HG02588 (cell line): ENCODE measurements around the gene PPM1B.
"Not testable (repeated sequence)": the region's sequence is repeated elsewhere in the genome, so short reads cannot be mapped to it uniquely, and the experiment has no call there.

Source experiments
- ATAC-seq: cut with Tn5 transposase; IDR thresholded peaks from one replicate; pipeline ENCODE4 v1.9.1; 2021; ENCODE audit warnings: mild to moderate bottlenecking, moderate library complexity; ENCODE audit not compliant: unreplicated experiment

PPM1B gene

DNA sequence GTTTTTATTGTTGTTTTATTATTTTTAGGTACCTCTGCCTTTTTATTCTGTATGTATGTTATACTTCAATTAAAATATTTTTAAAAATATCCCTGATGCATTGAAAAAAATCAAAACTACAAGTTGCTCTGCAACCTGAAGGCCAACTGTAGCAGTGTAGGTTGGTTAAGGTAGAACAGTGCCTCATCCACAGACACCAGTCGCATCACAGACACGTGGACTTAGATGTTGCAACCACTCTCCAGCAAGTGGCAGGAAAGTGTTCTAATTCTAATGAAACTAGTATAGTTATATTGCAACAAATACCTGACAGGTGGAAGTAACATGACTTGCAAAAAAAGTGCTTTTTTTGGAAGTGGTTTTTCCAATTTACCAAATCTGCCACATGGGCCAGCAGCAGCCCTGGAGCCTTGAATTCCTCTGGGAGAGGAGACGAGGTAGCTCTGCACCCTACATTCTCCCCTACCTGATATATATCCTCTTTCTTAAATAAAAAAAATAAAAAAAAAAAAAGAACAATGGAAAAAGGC is 78.2 kb downstream of the PPM1B start:
- ATAC-seq = no peak

DNA sequence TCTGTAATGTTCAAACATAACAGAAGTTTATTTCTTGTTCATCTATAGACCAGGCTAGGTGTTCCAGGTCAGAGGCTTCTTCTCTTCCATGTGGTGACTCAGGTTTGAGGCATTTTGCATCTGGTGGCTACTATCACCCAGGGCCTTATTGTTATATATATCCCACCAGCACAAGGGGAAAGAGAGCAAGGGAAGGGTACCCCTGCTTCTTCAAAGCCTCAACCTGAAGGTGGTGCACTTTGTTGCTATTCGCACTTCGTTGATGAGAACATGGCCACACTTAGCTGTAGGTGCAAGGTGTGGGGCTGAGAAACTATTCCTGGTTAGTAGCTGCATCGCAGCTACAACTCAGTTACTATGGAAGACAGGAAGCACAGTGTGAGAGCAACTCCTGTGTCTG is 79.2 kb downstream of the PPM1B start:
- no peak for ATAC-seq

DNA sequence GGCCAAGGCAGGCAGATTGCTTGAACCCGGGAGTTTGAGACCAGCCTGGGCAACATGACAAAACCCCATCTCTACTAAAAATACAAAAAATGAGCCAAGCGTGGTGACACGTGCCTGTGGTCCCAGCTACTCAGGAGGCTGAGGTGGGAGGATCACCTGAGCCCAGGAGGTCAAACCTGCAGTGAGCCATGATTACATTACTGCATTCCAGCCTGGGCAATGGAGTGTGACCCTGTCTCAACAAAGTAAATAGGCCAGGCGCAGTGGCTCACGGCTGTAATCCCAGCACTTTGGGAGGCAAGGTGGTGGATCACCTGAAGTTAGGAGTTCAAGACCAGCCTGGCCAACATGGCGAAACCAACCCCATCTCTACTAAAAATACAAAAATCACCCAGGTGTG is 80.6 kb downstream of the PPM1B start:
- ATAC-seq = not testable (repeated sequence)

DNA sequence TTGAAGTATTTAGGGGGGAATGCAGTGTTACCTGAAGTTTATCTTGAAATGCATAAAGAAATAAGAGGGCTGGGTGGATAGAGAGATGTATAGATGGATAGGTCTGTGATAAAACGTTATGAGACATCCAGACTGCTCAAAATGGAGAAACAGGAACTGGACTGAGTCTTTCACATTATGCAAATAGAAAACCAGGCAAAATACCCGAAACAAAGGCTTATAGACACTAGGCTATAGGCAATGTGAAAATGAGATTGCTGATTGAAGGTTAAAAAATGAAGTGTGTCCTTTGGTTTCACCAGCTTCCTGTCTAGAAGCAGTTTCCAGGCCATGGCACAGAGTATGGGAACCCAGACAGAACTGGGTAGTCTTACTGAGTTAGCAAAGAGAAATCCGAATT is 81.7 kb downstream of the PPM1B start:
- peak; percentile 75 for ATAC-seq

- ATAC-seq = no peak
Measured at GRCh38 chr2:44254023-44254422, 85.3 kb downstream of the PPM1B start.

- ATAC-seq = not testable (repeated sequence)
Measured at GRCh38 chr2:44255704-44256103, 87.0 kb downstream of the PPM1B start.

DNA sequence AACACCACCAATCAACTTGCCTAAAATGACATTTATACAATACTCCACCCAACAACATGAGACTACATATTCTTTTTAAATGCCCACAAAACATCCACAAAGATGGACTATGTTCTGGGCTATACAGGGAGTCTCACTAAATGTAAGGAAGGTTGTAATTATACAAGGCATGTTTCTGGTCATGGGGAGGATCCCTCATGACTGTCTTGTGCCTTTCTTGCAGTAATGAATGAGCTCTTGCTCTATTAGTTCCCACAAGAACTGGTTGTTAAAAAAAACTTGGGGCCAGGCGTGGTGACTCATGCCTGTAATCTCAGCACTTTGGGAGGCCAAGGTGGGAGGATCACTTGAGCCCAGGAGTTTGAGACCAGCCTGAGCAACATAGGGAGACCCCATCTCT is 89.1 kb downstream of the PPM1B start:
- ATAC-seq = not testable (repeated sequence)

GRCh38 chr2:44267269-44267795 is 98.7 kb downstream of the PPM1B start:
- no peak for ATAC-seq

DNA sequence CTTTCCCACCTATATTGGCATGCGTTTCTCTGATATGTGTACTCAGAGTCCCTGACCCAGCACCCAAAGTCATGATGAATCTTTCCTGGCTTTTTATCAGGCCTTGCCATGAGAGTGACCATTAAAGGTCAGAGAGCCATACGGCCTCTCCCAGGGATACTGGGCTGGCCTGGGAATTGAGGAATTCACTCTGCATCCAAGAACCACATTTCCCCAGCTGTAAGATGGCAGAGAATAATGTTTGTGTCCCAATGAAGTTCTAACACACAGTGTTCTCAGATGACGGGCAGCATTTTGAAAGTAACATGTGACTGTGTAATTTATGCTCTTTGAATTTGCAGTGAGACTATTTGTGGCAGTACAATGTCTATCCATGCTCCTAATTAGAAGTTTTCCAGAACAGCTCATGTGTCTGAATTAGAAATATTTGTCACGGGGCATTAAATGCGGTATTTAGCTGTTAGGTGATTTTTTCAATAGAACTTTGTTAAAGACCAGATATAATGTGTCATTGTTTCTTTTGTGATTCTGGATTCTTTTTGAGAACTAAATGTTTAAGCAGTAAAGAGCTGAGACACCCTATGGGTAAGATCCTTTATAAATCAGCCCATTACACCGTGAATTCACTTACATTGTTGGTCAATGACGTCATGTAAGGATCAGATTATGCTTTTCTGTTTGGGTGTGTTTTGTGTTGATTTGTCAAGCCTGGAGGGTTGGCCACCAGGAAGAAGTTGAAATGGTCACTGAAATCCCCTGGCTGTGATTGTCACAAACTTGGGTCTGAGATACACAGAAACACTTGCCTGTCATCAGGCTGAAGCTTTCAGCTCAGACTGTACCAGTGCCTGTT is 99.3 kb downstream of the PPM1B start:
- ATAC-seq = no peak

- no peak for ATAC-seq
Measured at GRCh38 chr2:44269831-44270230, 101.2 kb downstream of the PPM1B start.

DNA sequence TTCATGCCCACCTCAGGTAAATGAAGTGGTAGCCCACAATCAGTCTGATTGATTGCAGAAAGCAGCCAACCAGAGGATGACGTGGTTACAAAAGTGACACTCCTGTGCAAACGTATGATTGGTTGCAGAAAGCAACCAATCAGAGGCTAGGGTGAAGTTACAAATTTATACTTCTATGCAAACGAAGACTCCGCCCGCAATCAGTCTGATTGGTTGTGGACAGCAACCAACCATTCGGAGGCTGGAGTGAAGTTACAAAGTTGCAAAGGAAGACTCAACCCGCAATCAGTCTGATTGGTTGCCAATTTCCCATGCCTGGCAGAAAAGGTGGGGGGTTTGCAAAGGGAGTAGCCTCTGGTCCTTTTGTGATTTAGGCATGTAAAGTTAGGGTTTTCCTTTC is 102.6 kb downstream of the PPM1B start:
- no peak for ATAC-seq

DNA sequence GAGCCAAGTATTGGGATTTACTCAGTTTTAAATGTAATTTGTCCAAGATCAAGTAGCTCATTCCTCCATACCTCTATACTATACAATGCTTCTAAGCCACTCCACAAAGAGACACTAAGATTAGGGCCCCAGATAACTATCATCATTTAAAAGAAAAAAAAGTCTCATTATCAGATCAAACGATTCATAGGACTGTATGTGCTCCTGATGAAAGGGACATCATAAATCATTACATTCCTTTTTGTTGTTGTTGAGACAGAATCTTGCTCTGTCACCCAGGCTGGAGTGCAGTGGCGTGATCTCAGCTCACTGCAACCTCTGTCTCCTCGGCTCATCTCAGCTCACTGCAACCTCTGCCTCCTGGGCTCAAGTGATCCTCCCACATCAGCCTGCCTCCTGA is 104.4 kb downstream of the PPM1B start:
- ATAC-seq = no peak

DNA sequence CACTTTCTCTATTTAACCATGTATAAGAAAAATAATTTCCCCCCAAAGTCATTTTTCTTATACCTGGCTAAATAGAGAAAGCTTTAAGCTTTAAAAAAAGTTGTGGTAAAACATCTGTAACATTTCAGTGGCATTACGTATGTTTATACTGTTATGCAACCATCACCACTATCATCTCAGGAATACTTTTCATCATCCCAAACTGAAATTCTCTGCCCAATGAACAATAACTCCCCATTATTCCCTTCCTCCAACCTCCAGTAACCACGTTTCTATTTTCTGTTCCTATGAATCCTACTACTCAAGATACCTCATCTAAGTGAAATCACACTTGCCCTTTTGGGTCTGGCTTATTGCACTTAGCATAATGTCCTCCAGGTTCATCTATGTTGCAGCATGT is 104.9 kb downstream of the PPM1B start:
- no peak for ATAC-seq

GRCh38 chr2:44275927-44276303 is 107.2 kb downstream of the PPM1B start:
- no peak for ATAC-seq

- no peak for ATAC-seq
Measured at GRCh38 chr2:44277541-44277940, 108.9 kb downstream of the PPM1B start.

GRCh38 chr2:44280869-44281268 is 112.2 kb downstream of the PPM1B start:
- ATAC-seq = no peak
